Measurements from ENCODE around the gene ALK.

The ALK gene

DNA sequence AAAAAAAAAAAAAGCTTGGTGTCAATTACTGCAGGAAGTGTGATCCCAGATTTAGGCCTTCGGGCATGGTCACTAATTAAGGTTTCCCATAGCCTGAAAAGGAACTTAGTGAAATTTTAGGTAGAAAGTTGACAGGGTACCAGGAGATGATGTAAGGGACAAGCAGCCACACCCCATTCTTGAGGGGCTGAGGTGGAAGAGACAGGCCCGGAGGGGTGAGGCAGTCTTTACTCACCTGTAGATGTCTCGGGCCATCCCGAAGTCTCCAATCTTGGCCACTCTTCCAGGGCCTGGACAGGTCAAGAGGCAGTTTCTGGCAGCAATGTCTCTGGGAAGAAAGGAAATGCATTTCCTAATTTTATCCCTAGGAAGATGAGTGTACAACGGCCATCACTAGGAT, 711.8 kb downstream of the ALK start:
- TF ChIP-seq ZNF274 (IDR thresholded peaks at IDR 0.05; ENCODE audit: low read depth, low read length) (no peak), SUZ12 (IDR thresholded peaks at IDR 0.05; ENCODE audit: extremely low read depth, insufficient read depth, insufficient read length) (no peak), YY1 (IDR thresholded peaks at IDR 0.05; ENCODE audit: insufficient read depth, insufficient read length) (no peak)
- Histone ChIP-seq H3K4me3 (ENCODE audit: insufficient read length, low read depth) (no peak overlapping the region), H3K4me1 (ENCODE audit: insufficient read depth, insufficient read length) (no peaks in the 10 kb centered on the region), H3K27me3 (ENCODE audit: insufficient read depth, insufficient read length) (no peaks in the 10 kb centered on the region), H3K9me3 (ENCODE audit: insufficient read depth, low read length) (no peaks in the 10 kb centered on the region), H3K36me3 (ENCODE audit: insufficient read depth, insufficient read length, low read length) (no peaks in the 10 kb centered on the region), H3K9ac (ENCODE audit: insufficient read length, low read depth) (no peak overlapping the region)
- DNase-seq (ENCODE audit: low read depth, low spot score), result no peak

DNA sequence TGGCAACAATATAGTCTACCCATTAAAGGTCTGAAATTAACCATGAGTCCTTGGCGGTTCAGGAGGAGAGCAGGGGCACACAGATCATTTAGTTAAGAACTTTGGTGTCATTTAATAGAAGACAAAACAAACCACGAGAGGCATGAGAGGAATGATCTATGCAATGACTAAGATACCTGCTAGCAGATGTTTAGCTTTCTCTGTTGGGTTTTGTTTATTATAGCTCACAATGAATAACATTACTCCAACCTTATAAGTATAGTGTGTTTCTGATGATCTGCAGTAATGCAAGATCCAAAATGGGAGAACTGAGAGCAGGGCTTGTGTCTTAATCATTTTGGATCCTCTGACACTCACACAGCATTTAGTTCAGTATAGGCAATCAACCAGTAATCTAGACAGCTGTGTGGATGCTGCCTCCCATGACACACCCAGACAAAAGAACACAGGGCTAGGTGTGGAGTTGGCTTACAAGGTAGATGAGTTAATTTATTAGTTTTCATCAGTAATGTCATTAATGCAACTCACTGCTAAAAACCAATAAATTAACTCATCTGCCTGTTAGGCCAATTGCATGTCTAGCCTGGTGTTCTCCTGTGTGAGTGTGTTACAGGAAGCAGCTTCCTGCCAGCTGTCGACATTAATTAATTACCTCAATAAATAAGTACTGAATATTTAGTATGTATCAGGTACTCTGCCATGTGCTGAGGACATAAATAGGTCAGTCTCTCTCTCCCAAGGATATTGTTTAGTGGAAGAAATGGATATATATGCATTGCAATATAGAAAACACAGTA, 713.8 kb downstream of the ALK start:
- Histone ChIP-seq H3K4me1 (ENCODE audit: insufficient read depth, insufficient read length) (no peaks in the 10 kb centered on the region), H3K9ac (ENCODE audit: insufficient read length, low read depth) (no peak overlapping the region), H3K9me3 (ENCODE audit: insufficient read depth, low read length) (no peaks in the 10 kb centered on the region), H3K36me3 (ENCODE audit: insufficient read depth, insufficient read length, low read length) (no peaks in the 10 kb centered on the region), H3K4me3 (ENCODE audit: insufficient read length, low read depth) (no peak overlapping the region), H3K27me3 (ENCODE audit: insufficient read depth, insufficient read length) (no peaks in the 10 kb centered on the region)
- no peak for DNase-seq (ENCODE audit: low read depth, low spot score)
- no peak for TF ChIP-seq ZNF274 (IDR thresholded peaks at IDR 0.05; ENCODE audit: low read depth, low read length)
- TF ChIP-seq SUZ12 (IDR thresholded peaks at IDR 0.05; ENCODE audit: extremely low read depth, insufficient read depth, insufficient read length), result no peak
- TF ChIP-seq YY1 (IDR thresholded peaks at IDR 0.05; ENCODE audit: insufficient read depth, insufficient read length), result no peak

GRCh38 chr2:29206941-29207340, 714.4 kb downstream of the ALK start:
- no peaks in the 10 kb centered on the region for H3K4me1 ChIP-seq (ENCODE audit: insufficient read depth, insufficient read length)
- no peak overlapping the region for H3K9ac ChIP-seq (ENCODE audit: insufficient read length, low read depth)
- no peak for DNase-seq (ENCODE audit: low read depth, low spot score)
- H3K36me3 ChIP-seq (ENCODE audit: insufficient read depth, insufficient read length, low read length), result no peaks in the 10 kb centered on the region
- H3K27me3 ChIP-seq (ENCODE audit: insufficient read depth, insufficient read length), result no peaks in the 10 kb centered on the region
- no peak for TF ChIP-seq YY1 (IDR thresholded peaks at IDR 0.05; ENCODE audit: insufficient read depth, insufficient read length)
- H3K9me3 ChIP-seq (ENCODE audit: insufficient read depth, low read length), result no peaks in the 10 kb centered on the region
- H3K4me3 ChIP-seq (ENCODE audit: insufficient read length, low read depth), result no peak overlapping the region

- DNase-seq (ENCODE audit: low read depth, low spot score), result no peak
- H3K27me3 ChIP-seq (ENCODE audit: insufficient read depth, insufficient read length), result no peaks in the 10 kb centered on the region
- H3K4me1 ChIP-seq (ENCODE audit: insufficient read depth, insufficient read length), result no peaks in the 10 kb centered on the region
- H3K4me3 ChIP-seq (ENCODE audit: insufficient read length, low read depth), result no peak overlapping the region
- H3K36me3 ChIP-seq (ENCODE audit: insufficient read depth, insufficient read length, low read length), result no peaks in the 10 kb centered on the region
- H3K9me3 ChIP-seq (ENCODE audit: insufficient read depth, low read length), result no peaks in the 10 kb centered on the region
- TF ChIP-seq ZNF274 (IDR thresholded peaks at IDR 0.05; ENCODE audit: low read depth, low read length) (no peak), SUZ12 (IDR thresholded peaks at IDR 0.05; ENCODE audit: extremely low read depth, insufficient read depth, insufficient read length) (no peak), YY1 (IDR thresholded peaks at IDR 0.05; ENCODE audit: insufficient read depth, insufficient read length) (no peak)
- no peak overlapping the region for H3K9ac ChIP-seq (ENCODE audit: insufficient read length, low read depth)
Observed at GRCh38 chr2:29202819-29203495, 718.4 kb downstream of the ALK start.

DNA sequence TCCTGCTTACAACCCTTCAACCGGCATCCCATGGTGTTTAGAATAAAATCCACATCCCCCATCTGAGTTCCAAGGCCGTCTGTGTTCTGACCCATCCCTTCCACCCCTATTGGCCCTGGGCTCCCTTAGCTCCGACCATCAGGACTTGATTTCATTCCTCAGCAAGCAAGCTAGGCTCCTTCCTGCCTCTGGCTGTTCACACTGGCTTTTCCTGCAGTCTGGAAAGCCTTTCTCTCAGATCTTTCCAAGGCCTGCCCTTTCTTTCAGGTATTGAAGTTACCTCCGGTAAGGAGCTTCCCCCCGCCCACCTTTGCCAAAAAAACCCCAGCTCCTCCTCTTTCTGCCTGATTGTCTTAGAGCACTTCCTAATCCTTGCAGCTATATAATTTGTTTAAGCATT, 719.4 kb downstream of the ALK start:
- TF ChIP-seq YY1 (IDR thresholded peaks at IDR 0.05; ENCODE audit: insufficient read depth, insufficient read length) (no peak), ZNF274 (IDR thresholded peaks at IDR 0.05; ENCODE audit: low read depth, low read length) (no peak), SUZ12 (IDR thresholded peaks at IDR 0.05; ENCODE audit: extremely low read depth, insufficient read depth, insufficient read length) (no peak)
- Histone ChIP-seq H3K27me3 (ENCODE audit: insufficient read depth, insufficient read length) (no peaks in the 10 kb centered on the region), H3K36me3 (ENCODE audit: insufficient read depth, insufficient read length, low read length) (no peaks in the 10 kb centered on the region), H3K9ac (ENCODE audit: insufficient read length, low read depth) (no peak overlapping the region), H3K9me3 (ENCODE audit: insufficient read depth, low read length) (no peaks in the 10 kb centered on the region), H3K4me1 (ENCODE audit: insufficient read depth, insufficient read length) (no peaks in the 10 kb centered on the region), H3K4me3 (ENCODE audit: insufficient read length, low read depth) (no peak overlapping the region)
- peak; percentile 33 for DNase-seq (ENCODE audit: low read depth, low spot score)

DNA sequence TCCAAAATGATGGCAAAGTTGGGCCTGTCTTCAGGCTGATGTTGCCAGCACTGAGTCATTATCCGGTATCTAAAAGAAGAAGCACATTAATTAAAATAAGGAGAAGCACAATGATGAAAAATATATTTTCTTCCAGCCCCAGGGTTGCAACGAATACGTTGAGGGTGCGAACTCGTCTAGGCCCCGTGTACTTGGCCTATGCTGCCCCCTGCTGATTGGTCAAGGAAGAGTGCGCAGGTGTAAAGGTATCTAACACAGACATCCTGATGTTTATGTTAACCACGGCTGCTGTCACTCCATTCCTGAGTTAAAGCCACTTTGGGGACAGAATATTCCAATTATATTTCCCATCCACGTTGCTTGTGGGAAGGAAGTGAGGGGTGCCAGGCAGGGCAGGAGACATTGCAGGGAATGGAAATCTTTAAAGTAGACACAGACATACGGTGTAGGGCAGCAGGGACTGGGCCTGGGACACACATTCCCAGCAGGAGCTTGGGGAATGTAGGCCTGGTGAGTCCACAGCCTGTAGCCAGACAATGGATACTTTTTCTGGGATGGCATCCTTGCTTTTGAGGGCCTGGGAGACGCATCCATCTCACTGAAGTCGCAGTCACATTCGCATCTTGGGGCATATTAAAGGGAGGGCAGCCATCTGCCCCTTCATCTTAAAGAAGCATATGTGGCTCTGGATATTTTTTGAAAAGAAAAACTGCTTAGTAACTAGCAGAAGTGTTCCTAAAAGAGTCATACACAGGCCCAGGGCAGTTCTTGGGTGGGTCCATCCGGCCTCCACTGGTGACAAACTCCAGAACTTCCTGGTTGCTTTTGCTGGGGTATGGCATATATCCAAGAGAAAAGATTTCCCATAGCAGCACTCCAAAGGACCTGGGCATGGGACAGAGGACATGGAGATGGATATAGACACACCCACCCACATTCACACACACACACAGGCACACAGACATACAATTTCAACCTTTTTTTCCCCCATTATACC, 724.3 kb downstream of the ALK start:
- Histone ChIP-seq H3K9ac (ENCODE audit: insufficient read length, low read depth) (no peak overlapping the region), H3K4me1 (ENCODE audit: insufficient read depth, insufficient read length) (no peaks in the 10 kb centered on the region), H3K4me3 (ENCODE audit: insufficient read length, low read depth) (no peak overlapping the region), H3K9me3 (ENCODE audit: insufficient read depth, low read length) (no peaks in the 10 kb centered on the region), H3K36me3 (ENCODE audit: insufficient read depth, insufficient read length, low read length) (no peaks in the 10 kb centered on the region), H3K27me3 (ENCODE audit: insufficient read depth, insufficient read length) (no peaks in the 10 kb centered on the region)
- TF ChIP-seq SUZ12 (IDR thresholded peaks at IDR 0.05; ENCODE audit: extremely low read depth, insufficient read depth, insufficient read length), result no peak
- no peak for TF ChIP-seq YY1 (IDR thresholded peaks at IDR 0.05; ENCODE audit: insufficient read depth, insufficient read length)
- TF ChIP-seq ZNF274 (IDR thresholded peaks at IDR 0.05; ENCODE audit: low read depth, low read length), result no peak
- DNase-seq (ENCODE audit: low read depth, low spot score), result peak; percentile 72

Data from NT2/D1 (cell line).